Caco-2 (cell line): ENCODE measurements around the gene OR7C1. TPM values are rescaled to one million over a fixed set of nuclear protein-coding genes. Genes with fewer than 3 reads are reported as not detected.
"Not testable (repeated sequence)": the region's sequence is repeated elsewhere in the genome, so short reads cannot be mapped to it uniquely, and the experiment has no call there.

ENCODE experiments used
- BruUV-seq: library from RNA; stranded (reverse); fragments of 400-500 nt; replicated peaks from 2 replicates; lab custom pipeline; 2021; lab: Mats Ljungman, UMichigan
- CTCF ChIA-PET: fragments of 300-600 bp; sonication (Branson Sonifier 250); formaldehyde crosslinking; loops from one replicate; lab custom pipeline; 2022; ENCODE audit warnings: antibody characterized with exemption; lab: Charles Lee
- POLR2A ChIA-PET: fragments of 300-600 bp; sonication (Branson Sonifier 250); formaldehyde crosslinking; loops from one replicate; lab custom pipeline; 2022; ENCODE audit warnings: antibody characterized with exemption; lab: Charles Lee
- DNase-seq, 2 experiments: peaks; one replicate each; pipeline versions ENCODE4 v3.0.0 to v3.0.0-alpha.2; 2020 to 2022
- H3K27me3 ChIP-seq: replicated peaks from 2 replicates; pipeline ENCODE4 v1.6.0; 2011; ENCODE audit warnings: low read length; ENCODE audit not compliant: control insufficient read depth, insufficient read depth
- H3K36me3 ChIP-seq: 2 replicates; pipeline ENCODE4 v1.5.1; 2011; ENCODE audit warnings: low read length; ENCODE audit not compliant: control insufficient read depth, insufficient read depth
- H3K4me1 ChIP-seq: fragments of 250-450 bp; sonication (Bioruptor Pico); 2 replicates; pipeline ENCODE4 v1.5.1; 2020; ENCODE audit warnings: mild to moderate bottlenecking
- H3K4me3 ChIP-seq: 2 replicates; pipeline ENCODE4 v1.5.1; 2011; ENCODE audit warnings: low read depth, mild to moderate bottlenecking, control low read depth, low read length
- H3K9me3 ChIP-seq: fragments of 250-450 bp; sonication (Bioruptor Pico); 2 replicates; pipeline ENCODE4 v1.5.1; 2020; ENCODE audit warnings: mild to moderate bottlenecking, moderate library complexity
- H3K27ac Mint-ChIP-seq: one replicate; pipeline ENCODE4 v1.8.0; 2022; ENCODE audit warnings: mixed read lengths; ENCODE audit not compliant: unreplicated experiment
- H3K27me3 Mint-ChIP-seq: one replicate; pipeline ENCODE4 v1.8.0; 2022; ENCODE audit warnings: mixed read lengths; ENCODE audit not compliant: insufficient read depth, unreplicated experiment
- H3K36me3 Mint-ChIP-seq: one replicate; pipeline ENCODE4 v1.8.0; 2022; ENCODE audit warnings: mild to moderate bottlenecking, mixed read lengths; ENCODE audit not compliant: insufficient read depth, unreplicated experiment
- H3K4me1 Mint-ChIP-seq: one replicate; pipeline ENCODE4 v1.8.0; 2022; ENCODE audit warnings: low read depth, mixed read lengths; ENCODE audit not compliant: unreplicated experiment
- H3K4me3 Mint-ChIP-seq: one replicate; pipeline ENCODE4 v1.8.0; 2022; ENCODE audit warnings: mild to moderate bottlenecking, moderate library complexity, mixed read lengths; ENCODE audit not compliant: unreplicated experiment
- H3K9me3 Mint-ChIP-seq: one replicate; pipeline ENCODE4 v1.8.0; 2022; ENCODE audit warnings: mixed read lengths; ENCODE audit not compliant: unreplicated experiment
- CTCF ChIP-seq, 2 experiments: fragments of 200-600 bp in 1 of 2; IDR thresholded peaks; 1 replicate in 1 of 2; 2 replicates in 1 of 2; pipeline versions ENCODE4 v1.5.1 to v1.8.0; 2011 to 2022; ENCODE audit warnings: antibody characterized with exemption in 1 of 2, control low read depth in 1 of 2, inconsistent platforms in 1 of 2, low read depth in 1 of 2, low read length in 1 of 2, mild to moderate bottlenecking in 1 of 2, moderate library complexity in 1 of 2; ENCODE audit not compliant: insufficient read depth in 1 of 2, severe bottlenecking in 1 of 2, unreplicated experiment in 1 of 2
- intact Hi-C: fragments of 100-400 bp; cut with micrococcal nuclease; formaldehyde crosslinking; loops from one replicate; pipeline ENCODE4 v1.10.0; 2022; ENCODE audit not compliant: unreplicated experiment
- total RNA-seq: library from RNA; stranded (reverse); gene quantifications from 2 replicates; pipeline ENCODE4 v1.2.3, GENCODE V29; 2022

Gene OR7C1
- total RNA-seq, 1 experiment from 2014 or later = not detected

GRCh38 chr19:14779151-14779550 lies 55.8 kb downstream of the OR7C1 start:
- Histone ChIP-seq H3K9me3 (no peaks in the 10 kb centered on the region), H3K27me3 (no peaks in the 10 kb centered on the region), H3K4me1 (no peaks in the 10 kb centered on the region), H3K36me3 (no peaks in the 10 kb centered on the region), H3K4me3 (no peak overlapping the region)
- intact Hi-C loops = no loop called here
- no peak for TF ChIP-seq CTCF (IDR thresholded peaks at IDR 0.05; ENCODE audit: insufficient read depth in 1 of 2, low read depth in 1 of 2, low read length in 1 of 2, severe bottlenecking in 1 of 2, unreplicated experiment in 1 of 2)
- no peak for DNase-seq
- Mint-ChIP-seq H3K36me3 (peaks cover 6% of the 10 kb centered on the region), H3K27me3 (peaks cover 3% of the 10 kb centered on the region), H3K27ac (no peak overlapping the region), H3K4me1 (no peaks in the 10 kb centered on the region), H3K9me3 (no peaks in the 10 kb centered on the region), H3K4me3 (no peak overlapping the region)
- POLR2A ChIA-PET = no interaction called here
- no TSS peak for BruUV-seq
- CTCF ChIA-PET = no interaction called here

GRCh38 chr19:14778110-14778845 lies 56.7 kb downstream of the OR7C1 start, which contains the start of gene ADGRE2:
Gene ADGRE2 (minus strand): TSS chr19:14778560. CDS start chr19:14776756, 1,804 bp downstream.
- H3K4me3 ChIP-seq, H3K27me3 Mint-ChIP-seq, DNase-seq, BruUV-seq, H3K9me3 Mint-ChIP-seq, H3K27ac Mint-ChIP-seq, H3K27me3 ChIP-seq, H3K36me3 ChIP-seq, intact Hi-C loops, H3K9me3 ChIP-seq, CTCF ChIA-PET, H3K4me1 Mint-ChIP-seq, H3K36me3 Mint-ChIP-seq, POLR2A ChIA-PET, H3K4me1 ChIP-seq, H3K4me3 Mint-ChIP-seq: not testable (repeated sequence)

- POLR2A ChIA-PET, H3K4me1 Mint-ChIP-seq, DNase-seq, CTCF ChIA-PET, H3K4me1 ChIP-seq, H3K36me3 Mint-ChIP-seq, H3K27me3 ChIP-seq, H3K4me3 Mint-ChIP-seq, H3K27me3 Mint-ChIP-seq, H3K4me3 ChIP-seq, H3K27ac Mint-ChIP-seq, H3K9me3 Mint-ChIP-seq, H3K9me3 ChIP-seq, H3K36me3 ChIP-seq, intact Hi-C loops, BruUV-seq: not testable (repeated sequence)
Measured at GRCh38 chr19:14777645-14778044, 57.3 kb downstream of the OR7C1 start.

GRCh38 chr19:14775869-14776586 lies 59.0 kb downstream of the OR7C1 start:
- Histone ChIP-seq H3K27me3 (no peaks in the 10 kb centered on the region), H3K36me3 (no peaks in the 10 kb centered on the region), H3K9me3 (no peaks in the 10 kb centered on the region), H3K4me1 (no peaks in the 10 kb centered on the region), H3K4me3 (peak overlapping the region; percentile 36)
- intact Hi-C loops = no loop called here
- TF ChIP-seq CTCF (IDR thresholded peaks at IDR 0.05; ENCODE audit: insufficient read depth in 1 of 2, low read depth in 1 of 2, low read length in 1 of 2, severe bottlenecking in 1 of 2, unreplicated experiment in 1 of 2) = no peak
- Mint-ChIP-seq H3K4me1 (no peaks in the 10 kb centered on the region), H3K9me3 (no peaks in the 10 kb centered on the region), H3K27me3 (peaks cover 7% of the 10 kb centered on the region), H3K4me3 (peak overlapping the region; percentile 53), H3K27ac (no peak overlapping the region), H3K36me3 (peaks cover 6% of the 10 kb centered on the region)
- CTCF ChIA-PET = no interaction called here
- no peak for DNase-seq
- no TSS peak for BruUV-seq
- POLR2A ChIA-PET = no interaction called here

- not testable (repeated sequence) for H3K4me3 ChIP-seq
Measured at GRCh38 chr19:14775326-14775725, 59.7 kb downstream of the OR7C1 start.

More at GRCh38 chr19:14775326-14775725, 59.7 kb downstream of the OR7C1 start:
- H3K9me3 Mint-ChIP-seq, POLR2A ChIA-PET, intact Hi-C loops, DNase-seq, H3K4me1 ChIP-seq, H3K4me1 Mint-ChIP-seq, BruUV-seq, H3K36me3 ChIP-seq, CTCF ChIA-PET, H3K4me3 Mint-ChIP-seq, H3K27me3 ChIP-seq, H3K9me3 ChIP-seq, H3K27ac Mint-ChIP-seq, H3K27me3 Mint-ChIP-seq, H3K36me3 Mint-ChIP-seq: not testable (repeated sequence)
